ENCODE measurements around the gene ADAM19. TPM values are rescaled to one million over a fixed set of nuclear protein-coding genes. Genes with fewer than 3 reads are reported as not detected.

The ADAM19 gene
- total RNA-seq, 4 donors from 2014 or later: 4.0 to 28.1 (median 15.1) TPM

GRCh38 chr5:157455057-157455456 lies 120.5 kb downstream of the ADAM19 start:
- in situ Hi-C loops (cut with MboI; ENCODE audit: low pct_ligation_motif_present in 1 of 4, low pct_unique_long_range_greater_than_20kb in 1 of 4, low sequenced_read_pairs in 3 of 4): no loop called here
- intact Hi-C loops (cut with DNase I; ENCODE audit: low total_unique reads): no loop called here
- no peak for TF ChIP-seq EP300 (IDR thresholded peaks at IDR 0.05; ENCODE audit: low read depth)
- no peak for TF ChIP-seq POLR2A (IDR thresholded peaks at IDR 0.05)
- no peak for TF ChIP-seq CTCF (IDR thresholded peaks at IDR 0.05)
- TF ChIP-seq POLR2AphosphoS5 (IDR thresholded peaks at IDR 0.05): no peak
- peaks cover 8% of the 10 kb centered on the region for H3K27me3 ChIP-seq
- no peak overlapping the region for H3K27ac ChIP-seq
- no peaks in the 10 kb centered on the region for H3K36me3 ChIP-seq
- no peak for DNase-seq
- H3K4me1 ChIP-seq: peaks cover 0 to 7% (median 3%) of the 10 kb centered on the region in 4 donors
- H3K9me3 ChIP-seq: no peaks in the 10 kb centered on the region
- WGBS, 2 donors (ENCODE audit: low coverage in 1 of 2): 75% methylated on average over 7 of the region's 7 CpGs; no CpG with 5 or more reads in 1 of the 2 donors
- no peak overlapping the region for H3K4me3 ChIP-seq

GRCh38 chr5:157454273-157454672 lies 121.3 kb downstream of the ADAM19 start:
- no peaks in the 10 kb centered on the region for H3K36me3 ChIP-seq
- H3K27ac ChIP-seq: no peak overlapping the region
- H3K9me3 ChIP-seq: no peaks in the 10 kb centered on the region
- H3K27me3 ChIP-seq: no peaks in the 10 kb centered on the region
- TF ChIP-seq POLR2AphosphoS5 (IDR thresholded peaks at IDR 0.05): no peak
- TF ChIP-seq EP300 (IDR thresholded peaks at IDR 0.05; ENCODE audit: low read depth): no peak
- TF ChIP-seq CTCF (IDR thresholded peaks at IDR 0.05): no peak
- TF ChIP-seq POLR2A (IDR thresholded peaks at IDR 0.05): no peak
- in situ Hi-C loops (cut with MboI; ENCODE audit: low pct_ligation_motif_present in 1 of 4, low pct_unique_long_range_greater_than_20kb in 1 of 4, low sequenced_read_pairs in 3 of 4): no loop called here
- peaks cover 0 to 8% (median 2%) of the 10 kb centered on the region in 4 donors for H3K4me1 ChIP-seq
- H3K4me3 ChIP-seq: no peak overlapping the region
- no peak for DNase-seq
- WGBS, 2 donors (ENCODE audit: low coverage in 1 of 2): 73 to 94% methylated on average over 4 to 7 of the region's 7 CpGs
- intact Hi-C loops (cut with DNase I; ENCODE audit: low total_unique reads): no loop called here

GRCh38 chr5:157451806-157452205 lies 123.8 kb downstream of the ADAM19 start:
- no peaks in the 10 kb centered on the region for H3K36me3 ChIP-seq
- TF ChIP-seq POLR2AphosphoS5 (IDR thresholded peaks at IDR 0.05) (no peak), CTCF (IDR thresholded peaks at IDR 0.05) (no peak), EP300 (IDR thresholded peaks at IDR 0.05; ENCODE audit: low read depth) (no peak), POLR2A (IDR thresholded peaks at IDR 0.05) (no peak)
- H3K4me1 ChIP-seq: peaks cover 0 to 23% (median 6%) of the 10 kb centered on the region in 4 donors
- H3K27ac ChIP-seq: no peak overlapping the region
- no peak overlapping the region for H3K4me3 ChIP-seq
- H3K9me3 ChIP-seq: no peaks in the 10 kb centered on the region
- no peaks in the 10 kb centered on the region for H3K27me3 ChIP-seq
- intact Hi-C loops (cut with DNase I; ENCODE audit: low total_unique reads): no loop called here
- DNase-seq: no peak
- WGBS, 2 donors (ENCODE audit: low coverage in 1 of 2): 91 to 100% methylated on average over 1 to 3 of the region's 3 CpGs
- in situ Hi-C loops (cut with MboI; ENCODE audit: low pct_ligation_motif_present in 1 of 4, low pct_unique_long_range_greater_than_20kb in 1 of 4, low sequenced_read_pairs in 3 of 4): no loop called here

GRCh38 chr5:157450024-157450423 lies 125.6 kb downstream of the ADAM19 start:
- WGBS, 2 donors (ENCODE audit: low coverage in 1 of 2): 83 to 92% methylated on average over 3 of the region's 3 CpGs
- in situ Hi-C loops (cut with MboI; ENCODE audit: low pct_ligation_motif_present in 1 of 4, low pct_unique_long_range_greater_than_20kb in 1 of 4, low sequenced_read_pairs in 3 of 4): no loop called here
- no peaks in the 10 kb centered on the region for H3K27me3 ChIP-seq
- TF ChIP-seq EP300 (IDR thresholded peaks at IDR 0.05; ENCODE audit: low read depth): no peak
- TF ChIP-seq CTCF (IDR thresholded peaks at IDR 0.05): no peak
- TF ChIP-seq POLR2A (IDR thresholded peaks at IDR 0.05): no peak
- no peak for TF ChIP-seq POLR2AphosphoS5 (IDR thresholded peaks at IDR 0.05)
- H3K9me3 ChIP-seq: no peaks in the 10 kb centered on the region
- H3K27ac ChIP-seq: peak overlapping the region; percentile 22 to 66 (median 50)
- H3K36me3 ChIP-seq: no peaks in the 10 kb centered on the region
- DNase-seq: no peak
- H3K4me3 ChIP-seq: no peak overlapping the region
- peaks cover 0 to 25% (median 6%) of the 10 kb centered on the region in 4 donors for H3K4me1 ChIP-seq
- intact Hi-C loops (cut with DNase I; ENCODE audit: low total_unique reads): no loop called here
